ENCODE measurements around the gene MESD.

DNA sequence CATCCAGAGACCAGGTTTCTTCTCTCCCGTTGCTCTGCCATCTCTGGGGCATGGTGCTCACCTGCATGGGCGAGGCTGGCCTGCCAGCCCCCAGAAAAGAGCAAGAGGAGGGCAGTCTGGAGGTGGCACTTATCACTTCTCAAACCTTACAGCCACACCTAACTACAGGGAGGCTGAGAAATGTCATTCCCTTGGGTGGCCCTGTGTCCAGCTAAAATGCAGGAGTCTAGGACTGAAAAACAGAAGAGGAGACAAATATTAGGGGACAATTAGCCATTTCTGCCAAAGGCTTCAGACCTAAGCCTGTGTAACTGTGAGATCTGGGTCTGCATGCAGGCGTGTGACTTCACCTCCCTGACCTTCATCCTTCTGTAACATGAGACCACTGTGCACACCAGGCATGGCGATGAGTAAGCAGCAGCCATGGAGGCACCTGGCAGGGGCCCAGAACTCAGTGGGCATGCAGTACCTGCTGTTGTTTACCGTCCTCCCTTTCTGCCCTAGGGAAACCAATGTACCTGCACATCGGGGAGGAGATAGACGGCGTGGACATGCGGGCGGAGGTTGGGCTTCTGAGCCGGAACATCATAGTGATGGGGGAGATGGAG is 83.4 kb downstream of the MESD start:
- TF ChIP-seq, protein P1, sequence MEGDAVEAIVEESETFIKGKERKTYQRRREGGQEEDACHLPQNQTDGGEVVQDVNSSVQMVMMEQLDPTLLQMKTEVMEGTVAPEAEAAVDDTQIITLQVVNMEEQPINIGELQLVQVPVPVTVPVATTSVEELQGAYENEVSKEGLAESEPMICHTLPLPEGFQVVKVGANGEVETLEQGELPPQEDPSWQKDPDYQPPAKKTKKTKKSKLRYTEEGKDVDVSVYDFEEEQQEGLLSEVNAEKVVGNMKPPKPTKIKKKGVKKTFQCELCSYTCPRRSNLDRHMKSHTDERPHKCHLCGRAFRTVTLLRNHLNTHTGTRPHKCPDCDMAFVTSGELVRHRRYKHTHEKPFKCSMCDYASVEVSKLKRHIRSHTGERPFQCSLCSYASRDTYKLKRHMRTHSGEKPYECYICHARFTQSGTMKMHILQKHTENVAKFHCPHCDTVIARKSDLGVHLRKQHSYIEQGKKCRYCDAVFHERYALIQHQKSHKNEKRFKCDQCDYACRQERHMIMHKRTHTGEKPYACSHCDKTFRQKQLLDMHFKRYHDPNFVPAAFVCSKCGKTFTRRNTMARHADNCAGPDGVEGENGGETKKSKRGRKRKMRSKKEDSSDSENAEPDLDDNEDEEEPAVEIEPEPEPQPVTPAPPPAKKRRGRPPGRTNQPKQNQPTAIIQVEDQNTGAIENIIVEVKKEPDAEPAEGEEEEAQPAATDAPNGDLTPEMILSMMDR (IDR thresholded peaks at IDR 0.05): no peak
- no peak for TF ChIP-seq POLR2A (IDR thresholded peaks at IDR 0.05)

All from right lobe of liver (tissue), 4 donors.